GM23248 (cell line): ENCODE results near the gene DMWD. TPM values are rescaled to one million over a fixed set of nuclear protein-coding genes. Genes with fewer than 3 reads are reported as not detected.

Experiments
- DNase-seq: peaks from one replicate; pipeline ENCODE4 v3.0.0-alpha.2; 2015
- H2AFZ ChIP-seq: fragments of 200-600 bp; sonication (generic); 2 replicates; pipeline ENCODE4 v1.6.1; 2016; ENCODE audit warnings: antibody characterized with exemption
- H3F3A ChIP-seq: fragments of 200-600 bp; sonication (generic); 2 replicates; pipeline ENCODE4 v1.6.1; 2016; ENCODE audit warnings: mild to moderate bottlenecking, antibody characterized with exemption, mixed run types; ENCODE audit not compliant: insufficient read depth
- H3K27ac ChIP-seq: fragments of 200-600 bp; sonication (generic); 2 replicates; pipeline ENCODE4 v1.5.1; 2016; ENCODE audit warnings: mild to moderate bottlenecking
- H3K27me3 ChIP-seq: fragments of 200-600 bp; sonication (generic); replicated peaks from 2 replicates; pipeline ENCODE4 v1.6.1; 2016; ENCODE audit warnings: mild to moderate bottlenecking; ENCODE audit not compliant: insufficient read depth
- H3K36me3 ChIP-seq: fragments of 200-600 bp; sonication (generic); 2 replicates; pipeline ENCODE4 v1.6.1; 2016; ENCODE audit warnings: low read depth, mild to moderate bottlenecking
- H3K4me1 ChIP-seq: fragments of 200-600 bp; sonication (generic); 2 replicates; pipeline ENCODE4 v1.6.1; 2016; ENCODE audit warnings: mild to moderate bottlenecking; ENCODE audit not compliant: insufficient read depth
- H3K4me2 ChIP-seq: fragments of 200-600 bp; sonication (generic); one replicate; pipeline ENCODE4 v1.6.1; 2016; ENCODE audit warnings: mild to moderate bottlenecking; ENCODE audit not compliant: unreplicated experiment
- H3K4me3 ChIP-seq: fragments of 200-600 bp; sonication (generic); 2 replicates; pipeline ENCODE4 v1.5.1; 2016; ENCODE audit warnings: mild to moderate bottlenecking
- H3K79me2 ChIP-seq: fragments of 200-600 bp; sonication (generic); 2 replicates; pipeline ENCODE4 v1.6.1; 2016; ENCODE audit warnings: mild to moderate bottlenecking; ENCODE audit not compliant: insufficient read depth
- H3K9ac ChIP-seq: fragments of 200-600 bp; sonication (generic); 2 replicates; pipeline ENCODE4 v1.6.1; 2016; ENCODE audit warnings: mild to moderate bottlenecking
- H3K9me2 ChIP-seq: fragments of 200-600 bp; sonication (generic); 2 replicates; pipeline ENCODE4 v1.6.1; 2016; ENCODE audit warnings: mixed run types, mild to moderate bottlenecking, moderate library complexity; ENCODE audit not compliant: insufficient read depth
- H3K9me3 ChIP-seq: fragments of 200-600 bp; sonication (generic); one replicate; pipeline ENCODE4 v1.6.1; 2017; ENCODE audit warnings: low read depth
- H4K20me1 ChIP-seq: fragments of 200-600 bp; sonication (generic); 2 replicates; pipeline ENCODE4 v1.6.0; 2016; ENCODE audit not compliant: insufficient read depth
- EZH2 ChIP-seq: fragments of 200-600 bp; sonication (generic); IDR thresholded peaks from 2 replicates; pipeline ENCODE4 v1.6.1; 2018; ENCODE audit warnings: antibody characterized with exemption, mild to moderate bottlenecking; ENCODE audit not compliant: insufficient read depth, poor library complexity, severe bottlenecking
- EZH2phosphoT487 ChIP-seq: fragments of 200-600 bp; sonication (generic); IDR thresholded peaks from 2 replicates; pipeline ENCODE4 v1.6.1; 2018; ENCODE audit warnings: antibody characterized with exemption, moderate library complexity, mild to moderate bottlenecking, low read depth; ENCODE audit not compliant: insufficient read depth
- WGBS, 2 experiments: methylation state at CpG; one replicate each; pipeline ENCODE4 v1.1.6; 2015 to 2017; ENCODE audit warnings: low lambda C conversion rate in 2 of 2, low coverage in 1 of 2; ENCODE audit errors: missing lambda C conversion rate in 2 of 2; 5-methylcytosine and 5-hydroxymethylcytosine counted together
- in situ Hi-C: fragments of 300-500 bp; cut with MboI; formaldehyde crosslinking; loops from 2 replicates; pipeline ENCODE4 v1.15.0; 2020
- polyA plus RNA-seq: library from polyadenylated mRNA; unstranded; fragments of >200 nt; fragmentation: Nextera tagmentation; extraction: Ambion mirVana; gene quantifications from 2 replicates; pipeline ENCODE4 v1.2.1, GENCODE V29; 2016
- total RNA-seq: library from RNA; depleted of rRNA; stranded (reverse); fragments of >200 nt; shearing (Covaris generic); gene quantifications from 2 replicates; pipeline ENCODE4 v1.2.3, GENCODE V29; 2014

Gene DMWD
- total and polyA plus RNA-seq, 2 experiments from 2014 or later, result 11.5 to 32.6 TPM

DNA sequence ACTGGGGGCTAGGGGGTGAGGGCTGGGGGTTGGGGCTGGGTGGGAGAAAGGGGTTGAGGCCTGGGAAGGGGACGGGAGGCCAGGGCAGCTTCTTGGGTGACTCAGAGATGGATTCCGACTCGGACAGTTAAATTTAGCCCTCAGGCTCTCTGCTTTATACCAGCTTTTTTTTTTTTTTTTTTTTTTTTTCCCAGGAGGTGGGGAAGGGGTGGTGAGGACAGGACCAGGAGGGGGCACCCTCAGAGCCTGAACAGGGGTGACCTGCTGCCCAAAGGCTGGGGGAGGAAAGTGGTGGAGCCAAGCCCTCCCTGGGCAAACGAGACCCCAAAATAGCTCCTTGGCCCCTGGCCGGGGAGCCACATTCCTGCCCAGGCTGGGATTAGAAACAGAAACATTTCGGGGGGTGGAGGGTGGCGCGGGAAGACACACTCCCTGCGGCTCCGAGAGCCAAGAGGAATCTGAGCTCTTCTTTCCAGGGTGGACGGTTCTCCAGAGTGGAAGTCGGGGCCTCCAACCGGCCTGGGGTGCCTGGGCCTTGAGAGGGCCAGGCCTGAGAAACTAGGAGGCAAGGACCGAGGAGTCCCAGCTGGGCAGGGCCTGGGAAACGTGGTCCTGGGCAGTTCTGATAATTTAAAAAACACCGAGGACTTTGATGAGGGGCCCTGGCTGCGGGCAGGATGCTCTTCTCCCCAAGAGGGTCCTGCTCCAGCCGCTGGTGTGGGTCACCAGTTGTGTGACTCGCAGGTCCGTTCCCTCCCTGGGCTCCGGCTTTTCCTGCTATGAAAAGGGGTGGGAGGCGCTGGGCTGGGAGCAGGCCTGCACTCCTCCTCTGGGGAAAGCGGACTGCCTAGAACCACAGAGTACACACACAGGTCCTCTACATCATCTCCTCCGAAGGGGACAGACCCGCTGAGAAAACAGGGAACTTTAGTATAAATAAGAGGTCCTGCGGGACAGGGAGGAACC is 9.5 kb downstream of the DMWD start:
- 8 to 13% methylated on average over 23 to 26 of the region's 26 CpGs for WGBS, 2 experiments
- Histone ChIP-seq H4K20me1 (no peaks in the 10 kb centered on the region), H3K4me1 (peaks cover 19% of the 10 kb centered on the region), H3K9me3 (no peaks in the 10 kb centered on the region), H3F3A (peaks cover 11% of the 10 kb centered on the region), H3K27ac (peak overlapping the region; percentile 87), H3K9ac (peak overlapping the region; percentile 80), H2AFZ (no peak overlapping the region), H3K4me2 (peak overlapping the region; percentile 71), H3K9me2 (no peaks in the 10 kb centered on the region), H3K79me2 (peaks cover 34% of the 10 kb centered on the region), H3K4me3 (peak overlapping the region; percentile 64), H3K27me3 (no peaks in the 10 kb centered on the region), H3K36me3 (peaks cover 3% of the 10 kb centered on the region; the same call in 1 of the 2 replicates)
- DNase-seq, result peak; percentile 92
- in situ Hi-C loops, result no loop called here
- no peak for TF ChIP-seq EZH2
- TF ChIP-seq EZH2phosphoT487, result no peak

DNA sequence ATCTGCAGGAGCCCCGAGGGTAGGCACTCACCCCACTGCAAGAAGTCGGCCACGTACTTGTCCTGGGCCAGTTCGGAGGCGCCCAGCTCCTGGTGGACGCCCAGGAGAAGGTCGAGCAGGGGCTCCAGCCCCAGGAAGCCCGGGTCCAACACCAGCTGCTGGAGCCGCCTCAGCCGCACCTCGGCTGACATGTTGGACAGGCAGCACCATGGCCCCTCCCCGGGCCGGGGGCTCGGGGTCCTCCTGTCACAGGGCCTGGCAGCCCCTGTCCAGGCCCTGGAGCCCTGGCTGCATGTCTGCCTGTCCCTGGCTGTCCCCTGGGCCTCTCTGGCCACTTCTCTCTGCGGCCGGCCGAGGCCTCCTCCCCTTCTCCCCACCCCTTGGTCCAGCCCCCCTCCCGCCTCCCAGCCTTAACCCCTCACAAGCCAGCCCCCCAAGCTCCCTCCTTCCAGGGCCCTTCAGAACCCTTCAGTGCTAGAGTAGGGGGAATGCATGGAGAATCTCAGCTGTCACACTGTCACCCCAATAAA is 10.4 kb downstream of the DMWD start, which contains the start of gene DMPK:
DMPK (minus strand) TSS at position 329 of the 530 bp plus-strand sequence; CDS start at position 191, 138 bp downstream.
- Histone ChIP-seq H3K9me3 (no peaks in the 10 kb centered on the region), H3K9me2 (no peaks in the 10 kb centered on the region), H3K9ac (peak within 1 kb of the TSS; percentile 80), H3K27me3 (no peaks in the 10 kb centered on the region), H3K4me3 (peak within 1 kb of the TSS; percentile 64), H3K4me1 (peaks cover 19% of the 10 kb centered on the region), H3K27ac (peak within 1 kb of the TSS; percentile 87), H3K79me2 (peaks cover 26% of the 10 kb centered on the region), H3F3A (peaks cover 11% of the 10 kb centered on the region), H3K36me3 (peaks cover 6% of the 10 kb centered on the region; the same call in 1 of the 2 replicates), H4K20me1 (no peaks in the 10 kb centered on the region), H3K4me2 (peak within 1 kb of the TSS; percentile 71), H2AFZ (no peak within 1 kb of the TSS)
- DNase-seq, result peak; percentile 49
- WGBS, 2 experiments, result 12 to 13% methylated on average over 14 to 15 of the region's 18 CpGs
- TF ChIP-seq EZH2phosphoT487 (no peak), EZH2 (no peak)
- in situ Hi-C loops, result no loop called here

DNA sequence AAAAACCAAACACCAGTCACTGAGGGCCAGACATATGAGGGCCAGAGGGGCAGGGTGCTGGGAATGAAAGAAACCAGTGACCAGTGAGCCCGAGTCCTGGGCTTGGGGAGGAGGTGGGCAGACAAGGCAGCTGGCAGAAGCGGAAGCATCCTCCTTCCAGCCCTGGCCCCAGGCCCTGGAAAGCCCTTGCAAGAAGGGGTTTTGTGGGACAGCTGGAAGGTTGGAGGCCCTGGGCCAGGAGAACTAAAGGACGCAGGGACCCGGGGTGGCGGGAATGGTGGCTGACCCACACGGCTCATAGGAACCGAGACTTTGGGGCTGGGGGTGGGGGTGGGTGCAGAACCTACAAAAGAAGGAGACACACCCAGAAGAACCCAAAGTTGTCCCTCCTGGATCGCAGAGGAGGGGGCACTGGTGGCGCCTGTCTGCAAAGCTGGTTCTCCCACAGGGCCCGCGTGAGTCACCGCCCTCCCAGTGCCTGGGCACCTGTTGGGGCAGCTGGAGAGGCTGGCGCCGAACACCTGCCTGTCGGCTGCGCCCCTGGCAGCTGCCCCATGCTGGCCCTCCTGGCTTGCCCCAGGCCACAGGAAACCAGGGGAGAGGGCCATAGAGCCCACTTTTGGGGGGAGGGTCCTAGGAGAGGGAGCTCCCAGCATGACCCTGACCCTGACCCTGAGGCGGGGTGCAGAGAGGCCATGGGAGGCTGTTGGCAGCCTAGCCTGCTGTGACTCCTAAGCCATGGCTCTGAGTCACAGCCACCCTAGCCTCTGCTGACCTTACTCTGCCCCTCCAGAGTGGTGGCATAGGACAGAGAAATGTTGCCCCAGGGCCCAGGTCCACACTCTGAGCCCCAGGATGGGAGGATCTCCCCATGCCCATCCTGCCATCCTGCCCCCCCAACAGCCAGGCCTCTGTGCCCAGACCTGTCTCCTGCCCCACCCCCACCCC is 11.2 kb downstream of the DMWD start:
- no peaks in the 10 kb centered on the region for H3K9me3 ChIP-seq
- no peak overlapping the region for H2AFZ ChIP-seq
- H3K4me1 ChIP-seq, result peaks cover 19% of the 10 kb centered on the region
- in situ Hi-C loops, result no loop called here
- 17 to 20% methylated on average over 14 to 17 of the region's 17 CpGs for WGBS, 2 experiments
- H3K4me2 ChIP-seq, result peak overlapping the region; percentile 71
- peak overlapping the region; percentile 80 for H3K9ac ChIP-seq
- H3K36me3 ChIP-seq, result peaks cover 8% of the 10 kb centered on the region; the same call in 1 of the 2 replicates
- no peaks in the 10 kb centered on the region for H3K9me2 ChIP-seq
- H3F3A ChIP-seq, result peaks cover 11% of the 10 kb centered on the region
- H3K27ac ChIP-seq, result no peak overlapping the region
- DNase-seq, result peak; percentile 61
- peaks cover 19% of the 10 kb centered on the region for H3K79me2 ChIP-seq
- TF ChIP-seq EZH2phosphoT487 (no peak), EZH2 (no peak)
- H3K27me3 ChIP-seq, result no peaks in the 10 kb centered on the region
- peak overlapping the region; percentile 64 for H3K4me3 ChIP-seq
- H4K20me1 ChIP-seq, result no peaks in the 10 kb centered on the region
